ENCODE results near the gene OVOL1. TPM values are rescaled to one million over a fixed set of nuclear protein-coding genes. Genes with fewer than 3 reads are reported as not detected.
A peak's percentile ranks its signal among the peaks of the same experiment; 100 is the strongest.

OVOL1 gene
- total RNA-seq, 2 experiments from 2014 or later: not detected

GRCh38 chr11:65779919-65780769 lies 6.7 kb upstream of the OVOL1 start:
- peak overlapping the region; percentile 87 for H3K4me3 Mint-ChIP-seq
- H3K4me1 Mint-ChIP-seq: peaks cover 18% of the 10 kb centered on the region
- no peaks in the 10 kb centered on the region for H3K9me3 Mint-ChIP-seq (ENCODE audit: low read depth)
- ATAC-seq (peak; percentile 81), DNase-seq (peak; percentile 91)
- peak overlapping the region; percentile 82 for H3K27ac Mint-ChIP-seq
- CTCF ChIA-PET: interaction anchor here (0.6 to 8.0 kb wide), 69 partner anchors 9 to 1698 kb away, joined by 3 to 128 read pairs (median 5); partner anchors contain the start of genes BANF1, CCDC85B, CFL1 and CST6
- H3K36me3 Mint-ChIP-seq: peaks cover 9% of the 10 kb centered on the region
- peaks cover 15% of the 10 kb centered on the region for H3K27me3 Mint-ChIP-seq

- Mint-ChIP-seq H3K4me1 (peaks cover 24% of the 10 kb centered on the region), H3K4me3 (peak within 1 kb of the TSS; percentile 87), H3K9me3 (ENCODE audit: low read depth) (no peaks in the 10 kb centered on the region), H3K27me3 (peaks cover 22% of the 10 kb centered on the region), H3K36me3 (peaks cover 9% of the 10 kb centered on the region), H3K27ac (peak within 1 kb of the TSS; percentile 82)
- CTCF ChIA-PET: interaction anchor here (0.7 to 8.0 kb wide), 34 partner anchors 10 to 562 kb away, joined by 3 to 128 read pairs (median 12); partner anchors contain the start of genes BANF1, CCDC85B, CFL1 and FIBP
- ATAC-seq (peak; percentile 73), DNase-seq (peak; percentile 76)
Measured at GRCh38 chr11:65780770-65781151, 6.1 kb upstream of the OVOL1 start, which contains the start of gene AP5B1. AP5B1 (minus strand) TSS chr11:65780976; CDS start chr11:65780591, 385 bp downstream.

GRCh38 chr11:65781152-65781961 lies 5.5 kb upstream of the OVOL1 start:
- no peak overlapping the region for H3K4me3 Mint-ChIP-seq
- ATAC-seq: peak; percentile 38
- no peak overlapping the region for H3K27ac Mint-ChIP-seq

GRCh38 chr11:65781962-65782815 lies 4.7 kb upstream of the OVOL1 start:
- Mint-ChIP-seq H3K4me3 (no peak overlapping the region), H3K4me1 (peaks cover 23% of the 10 kb centered on the region), H3K36me3 (peaks cover 5% of the 10 kb centered on the region), H3K27ac (peak overlapping the region; percentile 15), H3K27me3 (peaks cover 30% of the 10 kb centered on the region), H3K9me3 (ENCODE audit: low read depth) (no peaks in the 10 kb centered on the region)
- ATAC-seq: no peak
- DNase-seq: no peak
- CTCF ChIA-PET: interaction anchor here (1.4 to 8.0 kb wide), 7 partner anchors 8 to 156 kb away, joined by 4 to 128 read pairs (median 37); no protein-coding TSS in a partner anchor

More at GRCh38 chr11:65781152-65781961, 5.5 kb upstream of the OVOL1 start:
- Mint-ChIP-seq H3K27me3 (peaks cover 27% of the 10 kb centered on the region), H3K36me3 (peaks cover 9% of the 10 kb centered on the region), H3K4me1 (peaks cover 26% of the 10 kb centered on the region), H3K9me3 (ENCODE audit: low read depth) (no peaks in the 10 kb centered on the region)
- no peak for DNase-seq
- CTCF ChIA-PET: interaction anchor here (1.1 to 8.0 kb wide), 23 partner anchors 9 to 264 kb away, joined by 3 to 128 read pairs (median 18); partner anchors contain the start of genes BANF1, CCDC85B, CFL1 and FIBP

- DNase-seq: no peak
- CTCF ChIA-PET: interaction anchor here (0.7 to 3.4 kb wide), 4 partner anchors 10 to 156 kb away, joined by 3 to 19 read pairs (median 4); no protein-coding TSS in a partner anchor
- Mint-ChIP-seq H3K4me1 (peaks cover 22% of the 10 kb centered on the region), H3K27me3 (peaks cover 31% of the 10 kb centered on the region), H3K4me3 (peak overlapping the region; percentile 5), H3K36me3 (peaks cover 4% of the 10 kb centered on the region), H3K9me3 (ENCODE audit: low read depth) (no peaks in the 10 kb centered on the region), H3K27ac (no peak overlapping the region)
- no peak for ATAC-seq
Measured at GRCh38 chr11:65782816-65783228, 4.0 kb upstream of the OVOL1 start.

GRCh38 chr11:65785319-65786007 lies 1.4 kb upstream of the OVOL1 start:
- H3K4me1 Mint-ChIP-seq: peaks cover 19% of the 10 kb centered on the region
- CTCF ChIA-PET: interaction anchor here (1.4 to 3.4 kb wide), 4 partner anchors 9 to 73 kb away, joined by 3 to 19 read pairs (median 6); partner anchors contain the start of gene KAT5
- no peaks in the 10 kb centered on the region for H3K9me3 Mint-ChIP-seq (ENCODE audit: low read depth)
- ATAC-seq (no peak), DNase-seq (no peak)
- no peak overlapping the region for H3K4me3 Mint-ChIP-seq
- H3K27ac Mint-ChIP-seq: no peak overlapping the region
- peaks cover 1% of the 10 kb centered on the region for H3K36me3 Mint-ChIP-seq
- peaks cover 52% of the 10 kb centered on the region for H3K27me3 Mint-ChIP-seq

- Mint-ChIP-seq H3K4me1 (peaks cover 19% of the 10 kb centered on the region), H3K27ac (no peak overlapping the region), H3K4me3 (no peak overlapping the region), H3K27me3 (peaks cover 58% of the 10 kb centered on the region), H3K36me3 (peaks cover 1% of the 10 kb centered on the region), H3K9me3 (ENCODE audit: low read depth) (no peaks in the 10 kb centered on the region)
- ATAC-seq (peak; percentile 8), DNase-seq (no peak)
- CTCF ChIA-PET: interaction anchor here (1.4 to 1.5 kb wide), 2 partner anchors 10 to 31 kb away, joined by 3 to 4 read pairs; no protein-coding TSS in a partner anchor
Measured at GRCh38 chr11:65786008-65786785, 666 bp upstream of the OVOL1 start.

- peaks cover 1% of the 10 kb centered on the region for H3K36me3 Mint-ChIP-seq
- H3K27me3 Mint-ChIP-seq: peaks cover 55% of the 10 kb centered on the region
Measured at GRCh38 chr11:65787649-65788622, 1.1 kb downstream of the OVOL1 start.

GRCh38 chr11:65788821-65789220 lies 2.0 kb downstream of the OVOL1 start:
- peaks cover 51% of the 10 kb centered on the region for H3K27me3 Mint-ChIP-seq

More at GRCh38 chr11:65787649-65788622, 1.1 kb downstream of the OVOL1 start:
- Mint-ChIP-seq H3K4me1 (peaks cover 29% of the 10 kb centered on the region), H3K4me3 (no peak overlapping the region), H3K27ac (no peak overlapping the region), H3K9me3 (ENCODE audit: low read depth) (no peaks in the 10 kb centered on the region)
- CTCF ChIA-PET: interaction anchor here (0.9 to 6.8 kb wide), 5 partner anchors 8 to 77 kb away, joined by 3 to 67 read pairs (median 4); partner anchors contain the start of gene AP5B1
- no peak for ATAC-seq
- no peak for DNase-seq

More at GRCh38 chr11:65788821-65789220, 2.0 kb downstream of the OVOL1 start:
- ATAC-seq (no peak), DNase-seq (no peak)
- CTCF ChIA-PET: interaction anchor here (1.5 to 6.8 kb wide), 4 partner anchors 9 to 83 kb away, joined by 3 to 67 read pairs (median 20); partner anchors contain the start of gene AP5B1
- Mint-ChIP-seq H3K36me3 (peaks cover 1% of the 10 kb centered on the region), H3K9me3 (ENCODE audit: low read depth) (no peaks in the 10 kb centered on the region), H3K4me3 (no peak overlapping the region), H3K4me1 (peaks cover 26% of the 10 kb centered on the region), H3K27ac (no peak overlapping the region)
